Occipital lobe (tissue), 2 donors: ENCODE data around the gene EML4. TPM values are rescaled to one million over a fixed set of nuclear protein-coding genes. Genes with fewer than 3 reads are reported as not detected.

Experiments used
- DNase-seq: peaks from one replicate; lab custom pipeline; 2025; lab: John Stamatoyannopoulos, UW
- total RNA-seq: library from RNA; depleted of rRNA; stranded (reverse); fragments of >200 nt; gene quantifications from one replicate; pipeline ENCODE4 v1.2.3, GENCODE V29; 2014

Gene EML4
- total RNA-seq, 1 donor from 2014 or later: 41.6 TPM

DNA sequence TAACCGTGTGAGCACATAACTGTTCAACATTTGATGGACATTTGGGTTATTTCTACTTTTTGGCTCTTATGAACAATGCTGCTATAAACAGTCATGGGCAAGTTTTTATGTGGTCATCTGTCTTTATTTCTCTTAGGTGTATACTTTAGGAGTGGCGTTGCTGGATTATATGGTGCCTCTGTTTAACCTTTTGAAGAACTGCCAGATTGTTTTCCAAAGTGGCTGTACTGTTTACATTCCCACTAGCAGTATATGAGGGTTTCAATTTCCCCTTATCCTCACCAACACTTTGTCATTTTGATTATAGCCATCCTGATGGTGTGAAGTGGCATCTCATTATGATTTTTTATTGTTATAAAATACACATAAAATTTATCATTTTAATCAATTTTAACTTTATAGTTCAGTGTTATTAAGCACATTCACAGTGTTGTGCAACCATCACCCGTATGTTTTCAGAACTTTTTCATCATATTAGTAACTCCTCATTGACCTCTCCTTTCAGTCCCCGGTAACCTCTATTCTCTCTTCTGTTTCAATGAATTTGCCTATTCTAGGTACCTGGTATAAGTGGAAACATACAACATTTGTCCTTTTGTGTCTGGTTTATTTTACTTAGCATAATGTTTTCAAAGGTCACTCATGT lies 55.4 kb downstream of the EML4 start:
- DNase-seq: no peak

DNA sequence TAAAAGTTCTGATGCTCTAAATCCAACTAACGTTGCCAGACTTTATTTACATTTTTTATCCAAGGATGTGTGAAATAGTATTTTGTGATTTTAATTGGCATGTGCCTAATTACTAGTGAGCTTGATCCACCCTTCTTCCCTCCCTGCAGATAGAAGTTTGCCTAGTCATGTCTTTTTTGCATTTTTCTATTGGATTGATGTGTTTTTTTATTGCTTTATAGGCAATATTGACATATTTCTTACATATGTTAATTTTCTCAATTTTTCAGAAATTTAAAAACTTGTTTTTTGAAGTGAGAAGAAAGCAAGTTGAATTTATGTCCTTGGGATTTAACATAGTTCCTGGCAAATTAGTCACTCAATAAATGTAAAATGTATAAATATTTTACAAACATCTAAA lies 56.4 kb downstream of the EML4 start:
- DNase-seq: no peak

DNA sequence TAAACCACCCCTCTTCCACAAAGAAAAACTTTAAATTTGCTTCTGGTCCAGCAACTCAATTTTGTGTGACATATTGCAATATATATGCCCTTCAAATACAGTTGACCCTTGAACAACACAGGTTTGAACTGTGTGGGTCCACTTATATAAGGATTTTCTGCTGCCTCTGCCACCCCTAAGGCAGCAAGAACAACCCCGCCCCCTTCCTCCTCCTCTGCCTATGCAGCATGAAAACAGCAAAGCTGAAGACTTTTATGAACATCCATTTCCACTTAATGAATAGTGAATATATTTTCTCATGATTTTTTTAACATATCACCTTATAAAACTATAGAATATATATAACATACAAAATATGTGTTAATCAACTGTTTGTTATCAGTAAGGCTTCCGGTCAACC lies 58.3 kb downstream of the EML4 start:
- no peak for DNase-seq

DNA sequence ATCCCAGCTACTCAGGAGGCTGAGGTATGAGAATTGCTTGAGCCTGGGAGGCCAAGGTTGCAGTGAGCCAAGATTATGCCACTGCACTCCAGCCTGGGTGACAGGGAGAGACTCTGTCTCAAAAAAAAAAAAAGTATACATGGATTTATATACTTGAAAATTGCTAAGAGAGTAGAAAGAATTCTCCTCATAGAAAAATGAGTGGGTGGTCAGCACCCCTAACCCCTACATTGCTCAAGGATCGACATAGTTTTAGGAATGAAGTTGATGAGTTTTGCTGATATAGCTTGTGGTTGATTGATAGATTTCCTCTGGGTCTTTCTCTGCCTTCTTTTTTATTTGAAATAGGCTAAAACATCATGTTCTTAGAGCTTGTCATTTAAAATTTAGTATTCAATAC lies 58.9 kb downstream of the EML4 start:
- DNase-seq: no peak

DNA sequence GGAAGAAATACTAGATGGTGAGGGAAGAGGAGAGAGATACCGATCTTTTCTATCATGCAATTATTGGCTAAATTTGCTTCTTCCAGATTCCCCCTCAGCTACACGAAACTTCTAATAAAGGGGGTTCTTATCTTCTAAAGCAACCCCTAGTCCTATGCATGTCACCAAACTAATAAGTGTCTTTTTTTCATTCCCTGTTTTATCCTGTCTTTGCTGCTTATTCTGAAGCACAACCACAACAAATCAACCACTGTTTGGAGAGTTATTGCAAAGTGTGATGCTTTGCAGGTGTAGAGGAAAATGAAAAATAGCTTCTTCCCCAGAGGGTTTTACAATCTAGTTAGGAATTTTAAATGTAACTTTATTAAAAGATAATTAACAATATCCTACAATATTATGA lies 60.8 kb downstream of the EML4 start:
- DNase-seq: no peak

DNA sequence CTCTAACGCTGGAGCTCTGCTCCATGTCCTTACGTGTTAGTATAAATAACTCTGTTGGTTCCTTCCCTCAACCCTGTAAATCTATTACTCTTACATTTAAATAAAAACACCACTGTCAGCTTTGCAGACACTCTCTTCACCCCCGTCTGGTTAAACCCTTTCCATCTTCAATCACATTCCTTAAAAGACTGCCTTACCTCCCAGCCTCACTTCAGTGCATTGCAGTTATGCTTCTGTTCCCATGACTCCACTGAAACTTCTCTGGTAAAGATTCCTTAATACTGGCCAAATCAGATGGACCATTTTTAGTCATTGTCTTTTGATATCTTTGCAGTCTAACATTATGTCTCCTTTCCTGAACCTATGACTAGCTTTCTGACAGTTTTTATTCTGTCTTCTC lies 61.7 kb downstream of the EML4 start:
- no peak for DNase-seq

DNA sequence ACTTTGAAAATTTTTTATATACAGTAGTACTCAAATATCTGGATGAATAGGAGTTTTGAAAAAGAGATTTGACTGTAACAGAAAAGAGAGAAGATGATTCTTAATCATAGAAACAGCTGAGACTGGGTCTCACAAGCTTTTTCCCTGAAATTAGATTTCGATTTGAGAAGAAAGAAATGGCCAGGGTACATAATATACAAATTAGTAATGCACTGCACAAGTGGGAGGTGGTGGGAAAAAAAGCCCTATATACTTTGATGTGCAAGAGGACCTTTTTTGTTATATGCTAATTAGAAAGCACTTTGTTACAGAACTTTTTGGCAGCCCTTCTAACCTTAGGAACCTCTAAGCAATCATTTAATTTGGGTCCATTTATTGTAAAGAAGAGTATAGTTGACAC lies 62.9 kb downstream of the EML4 start:
- no peak for DNase-seq

DNA sequence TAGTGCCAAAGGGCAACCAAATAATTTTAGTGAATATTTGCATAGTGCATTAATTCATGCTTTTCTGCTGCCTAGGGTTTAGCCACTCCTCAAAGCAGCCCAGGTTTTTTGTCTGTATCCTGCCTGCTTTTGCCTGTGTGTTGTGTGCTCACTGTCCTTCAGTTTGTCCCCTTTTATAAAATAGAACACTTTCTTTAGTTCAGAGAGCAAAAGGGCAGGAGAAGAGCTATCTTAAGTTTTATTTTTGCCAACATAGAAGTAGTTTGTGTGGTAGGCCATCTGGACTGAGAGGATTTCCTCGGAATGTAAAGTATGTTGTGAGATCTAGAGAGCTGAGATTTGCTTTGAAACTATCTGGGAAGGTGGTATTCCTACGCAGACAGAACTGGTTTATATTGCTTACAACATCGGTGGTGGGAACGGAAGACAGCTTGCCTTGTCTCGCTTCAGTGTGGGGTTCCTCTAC lies 64.9 kb downstream of the EML4 start:
- no peak for DNase-seq

DNA sequence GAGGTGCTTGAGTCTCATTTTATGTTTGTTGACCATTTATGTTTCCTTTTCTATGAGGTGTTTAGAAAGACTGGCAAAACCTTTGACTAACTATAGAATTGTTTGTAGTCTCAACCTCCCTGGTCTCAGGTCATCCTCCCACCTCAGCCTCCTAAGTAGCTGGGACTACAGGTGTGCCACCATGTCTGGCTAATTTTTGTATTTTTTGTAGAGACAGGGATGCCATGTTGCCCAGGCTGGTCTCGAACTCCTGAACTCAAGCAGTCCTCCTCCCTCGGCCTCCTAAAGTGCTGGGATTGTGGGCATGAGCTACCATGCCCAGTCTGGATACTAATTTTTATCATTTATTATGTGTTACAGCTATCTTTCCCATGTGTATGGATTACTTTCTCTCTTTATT lies 67.8 kb downstream of the EML4 start:
- DNase-seq: no peak

DNA sequence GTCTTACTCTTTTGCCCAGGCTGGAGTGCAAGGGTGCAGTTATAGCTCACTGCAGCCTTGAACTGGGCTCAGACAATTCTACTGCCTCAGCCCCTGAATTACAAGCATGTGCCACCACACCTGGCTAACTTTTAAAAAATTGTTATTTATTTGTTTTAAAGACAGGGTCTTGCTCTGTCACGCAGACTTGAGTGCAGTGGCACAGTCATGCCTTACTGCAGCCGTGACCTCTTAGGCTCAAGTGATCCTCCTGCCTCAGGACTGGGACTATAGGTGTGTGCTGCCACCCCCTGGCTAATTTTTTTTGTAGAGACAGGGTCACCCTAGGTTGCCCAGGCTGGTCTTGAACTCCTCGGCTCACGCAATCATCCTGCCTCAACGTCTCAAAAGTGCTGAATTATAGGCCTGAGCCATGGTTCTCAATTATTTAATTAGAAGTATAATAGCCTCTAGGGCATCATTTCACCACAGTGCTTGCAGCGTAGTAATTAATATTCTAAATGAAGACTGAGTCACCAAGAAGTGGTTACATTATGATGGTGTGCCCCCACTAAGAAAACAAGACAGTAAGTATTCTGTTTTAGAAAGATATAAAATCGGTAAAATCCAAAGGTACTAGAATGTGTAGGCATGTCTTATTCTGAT lies 69.6 kb downstream of the EML4 start:
- no peak for DNase-seq

DNA sequence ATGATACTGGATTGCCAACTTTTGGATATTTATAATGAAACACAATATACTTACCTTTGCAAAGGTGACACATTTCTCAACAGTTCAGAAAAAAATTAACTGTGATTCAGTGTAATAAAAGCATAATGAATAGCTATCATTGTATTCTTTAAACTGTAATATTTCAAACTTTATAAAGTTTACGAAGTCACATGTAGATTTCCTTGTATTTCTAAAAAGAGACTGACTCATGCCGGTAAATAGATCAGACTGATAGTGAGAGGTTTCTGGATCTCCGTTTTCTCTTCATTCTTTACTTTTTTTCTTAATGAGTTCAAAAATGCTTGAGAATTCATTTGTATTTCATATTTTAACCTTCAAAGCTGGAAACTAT lies 70.1 kb downstream of the EML4 start:
- DNase-seq: no peak

DNA sequence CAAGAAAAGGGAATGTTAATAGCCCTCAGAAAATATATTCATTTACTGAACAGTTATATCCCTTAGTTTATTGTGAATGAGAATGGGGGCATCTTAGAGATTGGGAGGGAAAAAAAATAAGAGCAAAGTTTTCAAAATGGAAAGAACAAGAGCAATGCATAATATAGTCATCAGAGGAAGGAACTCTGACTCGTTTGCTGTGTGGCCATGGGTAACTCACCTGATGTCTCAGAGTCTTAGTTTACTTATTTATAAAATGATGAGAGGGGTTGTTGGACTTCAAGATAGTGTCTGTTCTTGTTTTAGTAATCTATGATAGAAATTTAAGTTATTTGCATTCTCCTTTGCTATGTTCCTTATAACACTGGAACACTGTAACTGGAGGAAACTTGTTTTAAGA lies 70.7 kb downstream of the EML4 start:
- DNase-seq: no peak

DNA sequence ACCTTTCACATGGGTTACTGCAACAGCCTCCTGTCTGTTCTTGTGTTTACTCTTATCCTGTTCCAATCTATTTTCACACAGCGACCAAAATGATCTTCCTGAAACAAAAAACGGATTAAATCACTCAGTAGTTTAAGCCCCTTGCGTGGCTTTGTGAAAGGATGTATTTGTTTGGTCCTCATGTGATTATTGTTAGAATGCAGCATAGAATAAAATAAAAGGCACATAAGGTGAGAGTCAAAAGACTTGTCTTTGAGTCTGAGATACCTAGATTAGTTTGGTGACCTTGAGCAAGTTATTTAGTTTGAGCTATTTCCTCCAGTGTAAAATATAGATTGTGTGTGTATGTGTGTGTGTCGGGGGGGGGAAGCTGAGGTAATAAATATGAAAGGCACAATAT lies 72.4 kb downstream of the EML4 start:
- DNase-seq: no peak

DNA sequence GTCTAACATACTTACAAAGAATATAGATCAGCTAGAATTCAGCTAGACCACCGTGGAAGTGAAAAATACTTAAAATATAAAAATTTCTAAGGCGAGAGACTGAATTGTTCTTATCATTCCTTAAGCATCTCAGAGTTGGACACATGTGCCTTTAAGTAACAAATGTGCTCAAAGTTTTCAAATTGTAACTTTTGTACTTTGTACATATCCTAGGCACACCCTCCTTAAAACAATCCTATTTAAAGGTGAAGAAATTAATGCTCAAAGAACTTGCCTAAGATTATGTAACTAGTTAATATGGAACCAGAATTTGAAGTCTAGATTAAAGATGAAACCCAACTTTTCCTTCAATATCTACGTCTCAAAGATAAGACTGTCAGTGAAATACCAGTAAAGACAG lies 74.1 kb downstream of the EML4 start:
- no peak for DNase-seq

DNA sequence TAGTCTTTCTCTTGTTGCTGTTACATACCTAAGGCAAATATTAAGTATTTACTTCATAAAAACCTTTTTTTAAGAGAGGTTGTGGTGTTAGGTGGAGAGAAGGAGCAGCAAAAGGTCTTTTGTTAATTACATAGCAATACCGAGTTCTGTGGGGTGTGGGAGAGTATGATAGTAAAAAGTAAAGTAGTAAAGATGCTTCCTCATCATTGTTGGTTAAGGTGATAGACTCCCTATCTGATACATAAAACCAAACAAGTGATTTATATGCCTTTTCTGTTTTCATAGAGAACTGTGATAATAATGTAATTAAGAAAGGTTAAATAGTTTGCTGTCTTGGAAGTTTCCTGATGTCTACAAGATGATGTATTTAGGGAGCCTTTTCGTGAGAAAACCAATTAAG lies 75.4 kb downstream of the EML4 start:
- DNase-seq: no peak

DNA sequence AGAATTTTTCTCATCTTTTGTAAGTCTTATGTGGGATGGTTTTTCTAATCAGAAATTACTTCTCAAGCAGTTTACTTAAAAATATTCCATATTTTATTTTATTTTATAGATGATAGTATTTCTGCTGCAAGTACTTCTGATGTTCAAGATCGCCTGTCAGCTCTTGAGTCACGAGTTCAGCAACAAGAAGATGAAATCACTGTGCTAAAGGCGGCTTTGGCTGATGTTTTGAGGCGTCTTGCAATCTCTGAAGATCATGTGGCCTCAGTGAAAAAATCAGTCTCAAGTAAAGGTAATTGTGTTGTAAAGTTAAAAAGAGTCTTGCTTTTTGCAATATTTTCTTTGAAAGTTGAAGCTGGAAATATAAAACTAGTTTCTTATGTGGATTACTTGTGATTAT lies 76.2 kb downstream of the EML4 start:
- DNase-seq: no peak

DNA sequence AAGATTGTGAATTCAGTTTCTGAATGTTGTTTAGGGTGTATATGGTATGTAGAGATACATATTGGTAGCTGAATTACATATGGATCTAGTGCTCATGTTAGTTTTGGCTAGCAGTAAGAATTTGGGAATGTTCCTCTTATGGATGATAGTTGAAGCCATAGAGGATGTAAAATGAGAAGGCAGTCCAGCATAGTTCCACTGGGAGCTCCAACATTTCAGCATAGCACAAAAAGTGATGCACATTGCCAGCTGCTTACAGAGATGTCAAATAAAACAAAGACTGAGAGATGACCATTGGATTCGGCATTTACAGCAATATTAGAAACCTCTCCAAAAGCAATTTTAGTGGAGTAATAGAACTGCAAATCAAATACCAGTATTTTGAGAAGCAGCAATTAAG lies 77.4 kb downstream of the EML4 start:
- no peak for DNase-seq

DNA sequence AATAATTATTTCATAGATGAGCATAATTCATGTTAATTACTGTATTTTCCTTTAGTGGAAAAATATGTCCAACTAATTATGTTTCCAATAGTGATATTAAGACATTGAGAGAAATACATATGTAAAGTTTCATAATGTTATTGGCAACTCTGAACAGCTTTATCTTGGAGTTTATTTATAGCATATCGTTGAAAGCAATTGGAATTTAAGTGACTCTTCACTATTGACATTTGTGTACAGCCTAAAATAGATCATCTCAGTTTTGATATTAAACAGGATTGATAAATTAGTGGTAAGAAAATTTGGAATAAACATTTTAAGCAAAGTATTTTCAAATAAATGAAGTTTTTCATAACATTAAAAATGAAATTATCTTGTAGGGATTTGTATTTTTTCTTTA lies 79.7 kb downstream of the EML4 start:
- no peak for DNase-seq

DNA sequence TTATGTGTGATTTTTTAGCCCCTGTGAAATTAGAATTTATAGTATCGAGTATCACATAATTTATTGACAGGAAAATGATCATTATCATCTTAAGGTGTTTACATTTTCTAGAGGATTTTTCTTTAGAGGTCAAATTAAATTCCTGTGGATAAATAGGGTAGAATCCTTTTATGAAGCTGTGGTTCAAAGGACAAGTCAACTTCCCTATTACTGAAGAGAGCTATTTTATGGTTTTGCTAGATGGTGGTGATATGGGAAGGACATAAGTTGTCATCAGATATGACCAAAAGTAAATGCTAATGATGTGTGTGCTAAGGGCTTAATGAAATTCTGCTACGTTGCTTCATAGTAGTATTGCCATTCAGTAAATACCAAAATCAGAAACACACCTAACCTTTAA lies 80.1 kb downstream of the EML4 start:
- no peak for DNase-seq

DNA sequence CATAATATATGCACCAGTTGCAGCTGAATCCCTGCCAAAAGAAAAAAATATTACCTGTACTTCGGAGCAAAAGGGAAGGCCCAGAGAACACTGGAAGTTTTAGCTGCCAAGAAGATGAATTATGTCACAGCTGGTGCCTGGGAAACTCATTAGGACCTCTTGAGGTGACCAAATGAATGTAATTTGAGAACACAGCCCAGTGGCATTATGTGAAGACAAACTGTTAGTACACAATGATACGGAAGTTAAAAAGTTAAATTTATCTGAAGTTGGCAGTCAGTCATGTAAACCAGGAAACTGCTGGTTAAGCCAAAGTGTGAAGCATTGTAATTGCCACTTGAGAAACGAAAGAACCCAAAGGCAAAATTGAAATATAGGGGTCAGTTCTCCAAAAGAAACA lies 80.7 kb downstream of the EML4 start:
- DNase-seq: no peak

DNA sequence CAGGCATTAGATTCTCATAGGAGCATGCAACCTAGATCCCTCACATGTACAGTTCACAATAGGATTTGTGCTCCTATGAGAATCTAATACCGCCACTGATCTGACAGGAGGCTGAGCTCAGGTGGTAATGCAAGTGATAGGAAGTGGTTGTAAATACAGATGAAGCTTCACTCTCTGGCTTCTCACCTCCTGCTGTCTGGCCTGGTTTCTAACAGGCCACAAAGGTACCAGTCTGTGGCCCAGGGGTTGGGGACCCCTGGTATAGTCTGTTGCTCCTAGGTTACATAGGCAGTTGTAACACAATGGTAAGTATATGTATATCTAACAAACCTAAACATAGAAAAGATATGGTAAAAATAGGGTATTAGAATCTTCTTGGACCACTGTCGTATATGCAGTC lies 81.8 kb downstream of the EML4 start:
- no peak for DNase-seq

DNA sequence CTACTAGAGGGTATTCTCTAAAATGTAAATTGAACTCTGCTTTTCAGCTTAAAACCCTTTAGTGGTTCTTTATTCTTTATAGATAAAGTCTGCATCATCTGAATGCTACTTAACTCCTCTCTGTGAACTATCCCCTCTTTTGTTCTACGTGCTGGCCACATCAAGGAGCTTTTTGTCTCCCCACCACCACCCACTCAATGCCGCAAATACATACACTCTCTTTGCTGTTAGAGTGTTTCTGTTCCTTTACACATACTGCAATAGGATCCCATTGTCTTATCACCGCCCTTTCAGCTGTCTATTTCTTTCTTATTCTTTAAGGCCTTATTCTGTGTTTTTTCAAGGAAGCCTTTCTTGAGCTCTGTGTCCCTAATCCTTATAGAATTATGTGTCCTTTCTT lies 83.3 kb downstream of the EML4 start:
- no peak for DNase-seq

DNA sequence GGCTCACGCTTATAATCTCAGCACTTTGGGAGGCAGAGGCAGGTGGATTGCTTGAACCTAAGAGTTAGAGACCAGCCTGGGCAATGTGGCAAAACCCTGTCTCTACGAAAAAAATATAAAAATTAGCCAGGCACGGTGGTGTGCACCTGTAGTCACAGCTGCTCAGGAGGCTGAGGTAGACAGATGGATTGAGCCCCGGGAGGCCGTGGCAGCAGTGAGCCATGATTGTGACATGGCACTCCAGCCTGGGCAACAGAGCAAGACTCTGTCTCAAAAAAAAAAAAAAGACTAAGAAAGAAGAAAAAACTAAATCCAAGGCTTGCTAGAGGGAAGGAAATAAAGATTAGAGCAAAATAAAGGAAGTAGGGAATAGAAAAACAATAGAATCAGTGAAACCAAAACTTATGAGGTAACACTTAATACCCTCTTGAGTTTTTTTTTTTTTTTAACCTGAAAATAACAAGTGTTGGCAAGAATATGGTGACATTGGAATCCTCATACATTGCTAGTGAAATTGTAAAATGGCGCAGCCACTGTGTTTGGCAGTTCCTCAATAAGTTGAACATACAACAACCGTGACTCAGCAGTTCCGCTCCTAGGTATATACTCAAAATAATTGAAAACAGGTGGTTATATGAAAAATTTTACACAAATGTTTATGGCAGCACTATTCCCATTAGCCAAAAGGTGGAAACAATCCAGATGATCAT lies 85.2 kb downstream of the EML4 start:
- DNase-seq: no peak
